GM19397 (cell line): ENCODE data around the gene SOSTDC1.

Source experiments
- ATAC-seq: cut with Tn5 transposase; IDR thresholded peaks from one replicate; pipeline ENCODE4 v1.9.1; 2021; ENCODE audit warnings: mild to moderate bottlenecking, moderate library complexity; ENCODE audit not compliant: unreplicated experiment

SOSTDC1 gene

DNA sequence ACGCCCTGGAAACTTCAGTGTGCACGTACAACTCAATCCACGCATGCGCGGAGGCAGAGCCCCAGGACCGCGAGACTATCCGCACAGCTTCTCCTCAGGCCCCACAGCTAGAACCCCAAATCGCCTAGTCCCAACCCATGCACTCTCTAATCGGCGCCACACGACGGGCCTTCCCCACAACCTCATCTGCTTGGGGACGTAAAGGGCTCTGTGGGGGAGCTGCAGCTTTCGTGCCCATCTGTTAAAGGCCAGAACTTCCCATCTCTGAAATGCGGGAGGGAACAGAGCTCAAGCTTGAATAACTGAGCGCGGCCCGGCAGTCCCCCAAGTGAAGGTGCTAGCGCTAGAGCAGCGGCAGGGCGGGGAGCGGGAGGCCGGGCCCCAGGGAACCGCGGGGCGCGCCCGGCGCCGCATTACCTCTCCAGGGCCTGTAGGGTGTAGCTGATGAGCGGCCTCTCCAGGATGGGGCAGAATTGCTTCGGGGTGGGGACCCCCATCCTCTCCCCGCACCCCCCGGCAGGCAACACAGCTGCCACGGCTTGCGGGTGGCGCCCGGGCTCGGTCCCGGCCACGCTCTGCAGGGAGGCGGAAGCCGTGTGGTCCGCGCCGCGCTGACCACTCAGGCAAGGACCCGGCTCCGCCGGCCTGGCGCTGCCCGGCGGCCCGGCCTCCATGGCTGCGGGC, 44.7 kb downstream of the SOSTDC1 start:
- ATAC-seq: peak; percentile 88

GRCh38 chr7:16420329-16420648, 45.2 kb downstream of the SOSTDC1 start:
- ATAC-seq: no peak

DNA sequence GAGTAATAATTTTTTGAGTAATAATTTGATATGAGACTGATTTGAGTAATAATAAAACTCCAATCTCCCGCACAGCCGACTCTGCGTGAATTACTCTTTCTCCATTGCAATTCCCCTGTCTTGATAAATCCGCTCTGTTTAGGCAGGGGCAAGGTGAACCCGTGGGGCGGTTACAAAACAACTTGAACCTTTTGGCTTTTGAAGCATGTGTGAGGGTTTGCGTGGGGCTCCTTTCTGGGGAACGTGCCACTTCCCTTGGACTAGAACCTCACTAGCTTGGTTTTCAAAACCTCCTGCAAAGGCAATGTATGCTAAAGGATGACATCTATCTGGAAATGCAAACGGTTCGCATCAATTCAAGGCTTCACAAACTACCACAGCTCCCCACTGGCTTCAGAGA, 45.7 kb downstream of the SOSTDC1 start:
- no peak for ATAC-seq

DNA sequence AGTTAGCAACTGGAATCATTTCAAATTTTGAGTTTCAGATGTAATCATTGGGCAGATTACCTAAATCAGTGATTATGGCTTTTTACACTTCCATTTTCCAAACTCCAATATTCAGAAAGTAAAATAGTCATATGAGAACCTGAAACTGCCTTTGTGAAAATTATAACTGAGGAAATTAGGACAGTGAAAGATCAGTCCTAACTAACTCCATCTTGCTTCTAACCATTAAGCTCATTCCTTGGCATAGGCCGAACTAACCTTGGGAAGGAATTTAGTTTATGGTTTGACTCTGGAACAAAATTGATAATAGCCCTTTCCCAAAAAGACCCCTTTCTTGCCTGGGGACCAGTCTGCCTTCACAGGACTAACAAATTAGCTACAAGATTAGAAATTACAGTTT, 46.4 kb downstream of the SOSTDC1 start:
- ATAC-seq: no peak

DNA sequence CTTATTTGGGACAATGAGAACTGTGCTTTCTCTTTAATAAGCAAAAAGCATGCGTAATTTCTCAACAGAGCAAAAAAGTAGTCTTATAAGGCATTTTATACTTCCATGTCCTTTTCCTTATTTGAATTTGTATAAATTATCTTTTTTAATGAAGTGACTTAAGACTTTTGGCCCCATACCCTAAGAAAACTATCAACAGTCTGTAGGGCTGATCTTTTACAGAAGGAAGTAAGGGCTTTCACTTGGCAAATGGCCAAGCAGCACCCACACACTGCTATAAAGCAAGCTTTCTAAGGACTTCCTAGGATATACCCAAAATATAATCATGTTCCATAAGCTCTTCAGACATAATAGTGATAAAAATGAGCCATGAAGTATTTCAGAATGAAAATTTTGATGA, 47.6 kb downstream of the SOSTDC1 start:
- no peak for ATAC-seq

GRCh38 chr7:16416289-16417282, 49.0 kb downstream of the SOSTDC1 start:
- no peak for ATAC-seq

- ATAC-seq: no peak
These were observed 53.0 kb downstream of the SOSTDC1 start for GRCh38 chr7:16412274-16413254.
